RWPE1 (cell line): ENCODE measurements around the gene DGCR2.
A peak's percentile ranks its signal among the peaks of the same experiment; 100 is the strongest.

ENCODE experiments used
- CTCF ChIA-PET: fragments of 350-600 bp; sonication (Branson Sonifier 250); formaldehyde crosslinking; extraction: SDS; loops from one replicate; lab custom pipeline; 2021; lab: Yijun Ruan, JAX
- POLR2A ChIA-PET: fragments of 400-600 bp; formaldehyde crosslinking; extraction: SDS; loops from one replicate; lab custom pipeline; 2020; ENCODE audit warnings: antibody characterized with exemption; ENCODE audit not compliant: low non-redundant PET; lab: Yijun Ruan, JAX
- DNase-seq: peaks from one replicate; pipeline ENCODE4 v3.0.0; 2012; ENCODE audit warnings: low spot score
- H3K27ac ChIP-seq: fragments of 450-650 bp; 2 replicates; pipeline ENCODE4 v1.5.1; 2017
- TF ChIP-seq, protein P1 (sequence below): fragments of 450-650 bp; conservative IDR thresholded peaks from 2 replicates; pipeline ENCODE4 v1.5.1; 2017; ENCODE audit warnings: low read depth, mild to moderate bottlenecking

The DGCR2 gene

DNA sequence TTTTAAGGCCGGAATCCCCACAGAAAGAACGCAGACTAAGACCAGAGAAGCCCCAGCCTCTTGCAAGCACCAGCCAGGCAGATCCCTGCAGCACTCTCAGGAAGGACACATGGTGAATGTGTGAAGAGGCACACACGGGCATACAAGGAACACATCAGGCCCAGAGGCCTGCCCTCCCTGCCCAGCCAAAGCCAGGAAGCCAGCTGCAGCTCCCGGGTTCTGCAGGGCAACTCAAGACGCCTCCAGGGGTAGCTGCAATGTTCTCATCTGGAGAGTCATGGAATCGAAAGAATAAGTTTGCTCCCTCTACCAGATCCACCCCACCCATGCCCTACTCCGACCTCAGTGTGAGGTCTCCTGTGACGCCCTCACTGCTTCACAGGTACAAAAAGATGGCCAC, 2.3 kb downstream of the DGCR2 start:
- CTCF ChIA-PET, result no interaction called here
- POLR2A ChIA-PET, result no interaction called here
- H3K27ac ChIP-seq, result peak overlapping the region; percentile 86
- TF ChIP-seq, protein P1, sequence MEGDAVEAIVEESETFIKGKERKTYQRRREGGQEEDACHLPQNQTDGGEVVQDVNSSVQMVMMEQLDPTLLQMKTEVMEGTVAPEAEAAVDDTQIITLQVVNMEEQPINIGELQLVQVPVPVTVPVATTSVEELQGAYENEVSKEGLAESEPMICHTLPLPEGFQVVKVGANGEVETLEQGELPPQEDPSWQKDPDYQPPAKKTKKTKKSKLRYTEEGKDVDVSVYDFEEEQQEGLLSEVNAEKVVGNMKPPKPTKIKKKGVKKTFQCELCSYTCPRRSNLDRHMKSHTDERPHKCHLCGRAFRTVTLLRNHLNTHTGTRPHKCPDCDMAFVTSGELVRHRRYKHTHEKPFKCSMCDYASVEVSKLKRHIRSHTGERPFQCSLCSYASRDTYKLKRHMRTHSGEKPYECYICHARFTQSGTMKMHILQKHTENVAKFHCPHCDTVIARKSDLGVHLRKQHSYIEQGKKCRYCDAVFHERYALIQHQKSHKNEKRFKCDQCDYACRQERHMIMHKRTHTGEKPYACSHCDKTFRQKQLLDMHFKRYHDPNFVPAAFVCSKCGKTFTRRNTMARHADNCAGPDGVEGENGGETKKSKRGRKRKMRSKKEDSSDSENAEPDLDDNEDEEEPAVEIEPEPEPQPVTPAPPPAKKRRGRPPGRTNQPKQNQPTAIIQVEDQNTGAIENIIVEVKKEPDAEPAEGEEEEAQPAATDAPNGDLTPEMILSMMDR, result no peak
- no peak for DNase-seq

- POLR2A ChIA-PET, result interaction anchor here (0.6 kb wide), 1 partner anchor 33 kb away, joined by 3 read pairs; no protein-coding TSS in a partner anchor
- TF ChIP-seq, protein P1, result no peak
- DNase-seq, result no peak
- H3K27ac ChIP-seq, result no peak overlapping the region
- CTCF ChIA-PET, result no interaction called here
Observed at GRCh38 chr22:19118329-19118880, 3.8 kb downstream of the DGCR2 start.

DNA sequence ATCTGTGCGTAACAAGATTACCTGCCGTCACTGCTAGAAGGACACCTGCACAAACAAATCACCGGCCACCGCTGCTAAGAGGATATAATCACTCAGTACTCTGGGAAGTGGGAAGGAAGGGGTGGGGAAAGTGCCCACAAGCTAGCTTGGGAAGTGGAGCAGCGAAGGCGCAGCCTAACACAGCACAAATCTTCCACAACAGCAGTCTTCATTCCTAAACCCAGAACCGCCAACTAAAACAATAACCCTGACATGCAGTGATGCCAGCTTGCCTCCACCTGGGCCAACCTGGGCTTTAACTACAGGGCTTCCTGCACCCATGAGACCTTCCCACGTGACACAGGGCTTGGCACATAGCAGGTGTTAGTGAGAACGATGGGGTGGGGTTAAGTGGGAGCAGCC, 5.1 kb downstream of the DGCR2 start:
- ChIA-PET CTCF (no interaction called here), POLR2A (no interaction called here)
- no peak for DNase-seq
- TF ChIP-seq, protein P1, result no peak
- no peak overlapping the region for H3K27ac ChIP-seq

GRCh38 chr22:19115628-19116027, 6.6 kb downstream of the DGCR2 start:
- TF ChIP-seq, protein P1, result no peak
- ChIA-PET CTCF (no interaction called here), POLR2A (interaction anchor here (0.5 kb wide), 1 partner anchor 33 kb away, joined by 3 read pairs; no protein-coding TSS in a partner anchor)
- no peak for DNase-seq
- H3K27ac ChIP-seq, result 0 out of 2 replicates have a peak overlapping the region, but pooled peaks have one; percentile 27

DNA sequence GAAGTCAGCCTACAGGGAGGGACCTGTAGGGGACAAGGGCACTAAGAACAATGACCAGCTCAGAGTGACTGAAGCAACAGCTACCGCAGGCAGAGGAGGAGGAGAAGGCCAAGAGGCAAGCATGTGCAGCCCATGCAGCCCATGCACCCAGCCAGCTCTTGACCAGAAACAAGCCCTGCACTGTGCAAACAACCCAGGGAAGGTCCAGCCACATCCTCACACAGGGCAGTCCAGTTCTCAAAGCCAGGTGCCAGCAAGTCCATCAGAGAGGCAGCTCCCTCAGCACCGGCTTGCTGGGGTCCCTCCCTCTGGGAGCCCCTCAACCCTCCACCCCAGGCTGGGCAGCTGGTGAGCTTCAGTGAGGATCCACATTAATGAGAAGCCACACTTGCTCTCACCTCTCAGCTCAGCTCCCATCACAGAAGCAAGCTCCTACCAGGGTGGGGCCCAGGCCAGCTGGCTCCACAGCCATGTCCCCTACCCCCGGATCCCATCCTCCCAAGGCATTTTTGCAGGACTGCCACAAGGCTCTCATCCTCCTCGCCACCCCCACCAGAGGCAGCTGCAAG, 7.1 kb downstream of the DGCR2 start:
- no peak for DNase-seq
- TF ChIP-seq, protein P1, result no peak
- ChIA-PET CTCF (no interaction called here), POLR2A (interaction anchor here (0.5 kb wide), 1 partner anchor 32 kb away, joined by 3 read pairs; no protein-coding TSS in a partner anchor)
- peak overlapping the region; percentile 27; the same call in 1 of the 2 replicates for H3K27ac ChIP-seq

DNA sequence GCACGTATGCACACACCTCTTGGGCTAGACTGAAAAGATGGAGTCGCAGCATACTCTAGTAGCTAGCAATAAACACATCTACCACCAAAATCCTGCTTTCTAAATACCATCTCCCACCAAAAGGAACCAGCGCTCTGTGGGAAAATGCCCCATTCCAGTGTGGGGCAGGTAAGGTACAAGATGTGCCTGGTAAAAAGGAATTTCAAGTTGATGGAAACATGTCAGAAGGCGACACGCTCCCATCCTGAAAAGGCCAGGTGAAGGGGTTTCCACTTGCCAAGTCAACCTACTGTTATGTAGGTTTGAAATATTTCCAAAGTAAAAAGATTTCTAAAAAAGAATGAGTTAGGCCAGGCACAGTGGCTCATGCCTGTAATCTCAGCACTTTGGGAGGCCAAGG, 8.8 kb downstream of the DGCR2 start:
- POLR2A ChIA-PET, result no interaction called here
- TF ChIP-seq, protein P1, result no peak
- no peak for DNase-seq
- no peak overlapping the region for H3K27ac ChIP-seq
- CTCF ChIA-PET, result no interaction called here
